GM13977 (cell line): Measurements from ENCODE around the gene IL17B.

ENCODE experiments used
- DNase-seq: peaks from one replicate; pipeline ENCODE4 v3.0.0; 2012; ENCODE audit warnings: low spot score
- in situ Hi-C: fragments of 300-500 bp; cut with MboI; formaldehyde crosslinking; loops from one replicate; pipeline ENCODE4 v1.12.0; 2022; ENCODE audit warnings: low sequenced_read_pairs, low pct_unique_long_range_greater_than_20kb, mixed read lengths, inconsistent platforms; ENCODE audit not compliant: unreplicated experiment
- TF ChIP-seq, protein P1 (sequence below): IDR thresholded peaks from 2 replicates; pipeline ENCODE4 v1.5.1; 2012; ENCODE audit warnings: mild to moderate bottlenecking, control low read depth; ENCODE audit not compliant: insufficient read depth; ENCODE audit errors: extremely low read depth, missing control alignments

The IL17B gene

DNA sequence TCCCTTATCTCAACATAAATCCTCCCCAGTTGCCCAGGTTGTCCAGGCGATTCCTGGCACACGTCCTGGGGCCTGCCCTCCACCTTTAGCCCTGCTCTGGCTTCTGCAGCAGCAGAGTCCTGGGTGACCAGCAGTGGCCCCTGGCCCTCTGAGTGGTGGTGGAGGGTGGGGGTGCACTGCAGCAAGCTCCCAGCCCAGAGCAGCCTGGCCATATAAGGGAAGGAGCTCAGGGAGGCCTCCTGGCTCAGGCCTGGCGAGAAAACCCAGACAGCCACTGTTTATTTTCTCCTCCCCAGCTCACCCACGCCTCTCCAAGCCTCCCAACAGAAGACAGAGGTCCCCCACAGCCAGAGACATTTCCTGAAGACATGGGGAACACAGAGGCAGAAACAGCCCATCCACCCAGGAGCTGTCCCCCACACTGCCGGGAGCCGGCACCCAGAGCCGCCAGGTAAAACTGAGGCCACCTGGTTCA lies 44.7 kb upstream of the IL17B start:
- in situ Hi-C loops = no loop called here
- no peak for DNase-seq
- TF ChIP-seq, protein P1, sequence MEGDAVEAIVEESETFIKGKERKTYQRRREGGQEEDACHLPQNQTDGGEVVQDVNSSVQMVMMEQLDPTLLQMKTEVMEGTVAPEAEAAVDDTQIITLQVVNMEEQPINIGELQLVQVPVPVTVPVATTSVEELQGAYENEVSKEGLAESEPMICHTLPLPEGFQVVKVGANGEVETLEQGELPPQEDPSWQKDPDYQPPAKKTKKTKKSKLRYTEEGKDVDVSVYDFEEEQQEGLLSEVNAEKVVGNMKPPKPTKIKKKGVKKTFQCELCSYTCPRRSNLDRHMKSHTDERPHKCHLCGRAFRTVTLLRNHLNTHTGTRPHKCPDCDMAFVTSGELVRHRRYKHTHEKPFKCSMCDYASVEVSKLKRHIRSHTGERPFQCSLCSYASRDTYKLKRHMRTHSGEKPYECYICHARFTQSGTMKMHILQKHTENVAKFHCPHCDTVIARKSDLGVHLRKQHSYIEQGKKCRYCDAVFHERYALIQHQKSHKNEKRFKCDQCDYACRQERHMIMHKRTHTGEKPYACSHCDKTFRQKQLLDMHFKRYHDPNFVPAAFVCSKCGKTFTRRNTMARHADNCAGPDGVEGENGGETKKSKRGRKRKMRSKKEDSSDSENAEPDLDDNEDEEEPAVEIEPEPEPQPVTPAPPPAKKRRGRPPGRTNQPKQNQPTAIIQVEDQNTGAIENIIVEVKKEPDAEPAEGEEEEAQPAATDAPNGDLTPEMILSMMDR = no peak

DNA sequence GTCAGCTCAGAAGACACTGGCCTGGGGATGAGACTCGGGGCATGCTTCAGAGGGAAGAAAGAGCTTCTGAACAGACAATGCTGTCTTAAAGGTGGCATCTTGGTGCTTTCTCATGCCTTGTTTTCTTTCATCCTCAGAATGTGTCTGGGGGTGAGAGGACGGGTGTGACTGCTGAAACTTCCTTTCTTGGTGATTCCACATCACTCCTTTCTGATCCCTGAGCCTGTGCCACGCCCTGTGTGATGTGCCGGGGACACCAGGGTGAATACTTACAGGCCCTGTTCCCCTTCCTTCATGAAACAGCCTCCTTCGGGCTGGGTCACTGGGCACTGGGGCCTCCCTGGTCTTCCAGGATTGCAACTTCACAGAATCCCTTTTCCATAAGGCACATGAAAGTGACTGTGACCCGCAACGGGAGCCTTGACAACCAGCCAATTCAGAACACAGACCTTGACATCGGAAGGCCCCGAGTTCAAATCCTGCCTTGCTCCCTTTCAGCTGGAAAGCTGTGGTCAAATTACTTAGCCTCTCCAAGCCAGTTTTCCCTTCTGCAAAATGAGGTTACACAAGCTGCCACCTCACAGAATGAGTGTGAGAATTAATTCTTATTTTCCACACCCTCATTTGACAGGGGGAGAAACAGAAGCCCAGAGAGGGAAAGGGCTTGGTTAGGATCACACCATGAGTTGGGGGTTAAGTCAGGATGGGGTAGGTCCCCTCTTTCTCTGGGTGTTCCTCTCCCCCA lies 44.1 kb upstream of the IL17B start:
- TF ChIP-seq, protein P1 = no peak
- no peak for DNase-seq
- in situ Hi-C loops = no loop called here

DNA sequence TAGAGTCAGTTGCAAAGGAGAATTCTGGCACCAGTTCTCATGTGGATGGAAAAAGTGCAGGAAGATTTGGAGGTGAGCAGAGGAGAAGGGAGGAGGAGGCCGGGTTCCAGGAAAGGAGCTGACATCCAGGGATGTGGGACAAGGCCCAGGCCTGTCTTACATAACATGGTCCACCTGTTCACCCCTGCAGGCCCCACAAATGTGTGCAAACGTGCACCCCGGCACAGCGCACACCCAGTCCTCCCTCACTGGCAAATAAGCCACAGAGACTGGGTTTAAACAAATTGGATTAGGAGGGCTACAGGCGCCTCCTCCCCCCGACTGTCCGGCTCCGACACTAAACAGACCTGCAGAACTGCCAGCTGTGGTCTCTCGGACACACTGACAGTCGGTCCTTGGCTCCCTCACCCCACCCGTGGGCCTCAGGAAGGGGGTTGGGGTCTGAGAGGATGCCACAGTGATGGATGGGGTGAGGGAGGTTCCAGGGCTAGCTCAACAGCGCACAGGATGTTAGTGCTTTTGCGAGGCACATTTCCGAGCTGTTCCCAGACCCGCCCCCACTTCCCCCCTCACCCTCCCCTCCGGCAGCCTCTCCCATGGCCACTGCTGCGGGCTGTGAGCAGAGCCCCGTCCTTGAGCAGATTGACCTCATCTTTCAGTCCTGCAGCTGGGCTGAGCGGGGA lies 43.4 kb upstream of the IL17B start:
- DNase-seq = peak; percentile 38
- in situ Hi-C loops = no loop called here
- TF ChIP-seq, protein P1 = no peak

DNA sequence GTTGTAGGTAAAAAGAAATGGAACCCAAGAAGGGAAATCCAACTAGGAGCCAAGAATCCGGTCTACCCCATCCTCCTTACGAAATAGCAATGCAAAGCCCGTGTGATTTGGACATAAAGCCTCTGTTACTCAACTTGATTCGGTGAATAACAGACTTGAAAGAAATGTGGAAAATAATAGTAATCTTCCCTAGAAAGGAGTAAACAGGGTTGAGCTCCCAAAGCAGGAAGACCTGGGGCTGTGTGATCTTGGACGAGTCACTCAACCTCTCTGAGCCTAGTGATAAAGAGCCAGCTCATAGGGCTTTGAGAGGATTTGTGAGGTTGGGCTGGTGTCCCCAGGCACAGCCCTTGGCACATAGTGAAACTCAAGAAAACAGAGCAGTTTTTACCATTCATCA lies 42.7 kb upstream of the IL17B start:
- no peak for DNase-seq
- TF ChIP-seq, protein P1 = no peak
- in situ Hi-C loops = no loop called here

DNA sequence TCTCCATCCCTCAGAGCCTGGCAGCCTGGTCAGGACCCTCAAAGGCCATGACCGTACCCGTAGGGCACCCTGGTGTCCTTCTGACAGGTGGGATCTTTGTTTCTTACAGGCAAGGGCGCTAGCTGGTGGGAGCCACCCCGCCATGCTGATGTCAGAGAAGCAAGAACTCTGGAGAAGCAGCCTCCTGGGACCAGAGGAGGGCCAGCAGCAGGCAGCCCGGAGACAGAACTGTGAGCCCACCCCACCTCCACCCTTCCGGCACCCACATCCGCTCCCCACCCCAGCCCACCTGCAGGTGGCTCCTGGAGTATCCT lies 42.2 kb upstream of the IL17B start:
- TF ChIP-seq, protein P1 = no peak
- in situ Hi-C loops = no loop called here
- no peak for DNase-seq

DNA sequence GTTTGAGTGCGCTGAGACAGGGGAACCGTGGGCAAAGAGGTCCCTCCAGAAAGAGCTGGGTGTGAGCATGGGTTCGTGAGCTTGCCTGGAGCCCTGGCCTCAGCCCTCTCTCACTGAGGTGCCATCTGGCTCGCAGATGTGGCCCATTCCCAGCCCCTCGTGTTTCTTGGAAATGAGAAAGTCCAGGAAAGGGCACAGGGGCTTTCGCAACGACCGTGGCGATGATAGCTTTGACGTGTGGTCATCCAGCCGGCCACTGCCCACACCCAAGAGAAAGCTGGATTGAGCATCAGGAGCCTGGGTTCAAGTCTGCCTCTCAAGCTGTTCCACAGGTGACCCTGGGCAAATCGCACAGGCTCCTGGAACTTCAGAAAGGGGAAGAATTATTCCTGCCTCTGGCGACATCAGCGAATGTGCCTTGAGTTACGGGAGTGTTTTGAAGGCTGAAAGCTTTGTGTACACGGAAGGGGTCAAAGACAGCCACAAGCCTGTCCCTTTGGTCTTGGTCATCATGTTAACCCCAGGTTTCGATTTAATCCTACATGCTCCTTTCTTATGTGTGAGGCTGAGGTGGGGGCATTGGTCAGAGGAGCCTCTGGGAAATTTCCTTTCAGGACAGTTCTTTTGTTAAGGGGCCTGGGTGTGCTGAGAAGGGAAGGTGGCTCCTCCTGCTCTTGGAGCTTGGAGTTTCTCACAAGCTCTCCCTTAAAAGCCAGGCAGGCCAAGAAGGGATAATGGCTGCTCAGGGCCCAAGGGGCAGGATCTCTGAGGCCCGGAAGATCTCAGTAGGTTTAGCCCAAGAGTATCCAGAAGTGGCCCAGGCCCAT lies 41.7 kb upstream of the IL17B start:
- no peak for DNase-seq
- in situ Hi-C loops = no loop called here
- TF ChIP-seq, protein P1 = no peak
